SK-N-MC (cell line): ENCODE data around the gene POLA1.

ENCODE experiments used
- DNase-seq: peaks from one replicate; pipeline ENCODE4 v3.0.0-alpha.2; 2011; ENCODE audit warnings: low read depth, low spot score
- H3K27ac ChIP-seq: fragments of 200-600 bp; sonication (generic); 2 replicates; pipeline ENCODE4 v1.5.1; 2016; ENCODE audit warnings: mixed run types
- H3K36me3 ChIP-seq: fragments of 200-600 bp; sonication (generic); 2 replicates; pipeline ENCODE4 v1.6.1; 2017; ENCODE audit warnings: antibody characterized with exemption, low read length, mixed read lengths; ENCODE audit not compliant: insufficient read depth
- H3K4me3 ChIP-seq: fragments of 200-600 bp; sonication (generic); 2 replicates; pipeline ENCODE4 v1.5.1; 2016
- H3K9ac ChIP-seq: fragments of 200-600 bp; sonication (generic); 2 replicates; pipeline ENCODE4 v1.8.0; 2017; ENCODE audit warnings: mixed run types, mixed read lengths; ENCODE audit not compliant: insufficient read length
- H3K9me3 ChIP-seq: fragments of 200-600 bp; sonication (generic); 2 replicates; pipeline ENCODE4 v1.6.1; 2017; ENCODE audit warnings: low read depth, mild to moderate bottlenecking, antibody characterized with exemption, low read length, moderate library complexity, mixed read lengths
- EZH2 ChIP-seq: fragments of 200-600 bp; sonication (generic); IDR thresholded peaks from one replicate; pipeline ENCODE4 v1.6.1; 2017; ENCODE audit warnings: antibody characterized with exemption
- FOXP2 ChIP-seq: optimal IDR thresholded peaks from 2 replicates; pipeline ENCODE3; 2011; ENCODE audit warnings: mild to moderate bottlenecking, moderate library complexity; ENCODE audit not compliant: insufficient read depth; ENCODE audit errors: extremely low read length, control extremely low read depth
- POLR2AphosphoS5 ChIP-seq: IDR thresholded peaks from 2 replicates; pipeline ENCODE4 v1.6.1; 2012; ENCODE audit warnings: mild to moderate bottlenecking, low read depth, low read length, borderline replicate concordance

The POLA1 gene

DNA sequence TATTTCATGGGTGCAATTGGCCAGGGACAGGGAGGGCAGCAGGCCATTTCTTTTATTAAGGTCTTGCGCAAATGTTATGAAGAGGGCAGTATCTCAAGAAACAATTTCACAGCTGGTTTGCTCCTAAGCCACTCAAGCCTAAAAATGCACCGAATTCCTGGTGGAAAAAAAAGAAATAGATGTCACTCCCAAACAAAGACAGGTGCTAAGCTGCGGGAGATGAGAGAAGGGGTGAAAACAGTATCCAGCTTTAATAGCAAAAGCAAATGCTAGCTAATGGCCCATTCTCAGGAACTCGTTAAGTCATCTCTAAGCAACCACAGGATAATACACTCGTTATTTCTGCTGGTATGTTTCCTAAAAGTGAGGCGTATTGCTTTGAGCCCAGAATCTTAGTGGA is 205.7 kb downstream of the POLA1 start:
- no peak overlapping the region for H3K27ac ChIP-seq
- no peak overlapping the region for H3K4me3 ChIP-seq
- H3K9me3 ChIP-seq, result no peaks in the 10 kb centered on the region
- no peak for DNase-seq
- H3K9ac ChIP-seq, result no peak overlapping the region
- H3K36me3 ChIP-seq, result peaks cover 2% of the 10 kb centered on the region; the same call in 1 of the 2 replicates
- TF ChIP-seq POLR2AphosphoS5 (no peak), EZH2 (no peak), FOXP2 (no peak)

DNA sequence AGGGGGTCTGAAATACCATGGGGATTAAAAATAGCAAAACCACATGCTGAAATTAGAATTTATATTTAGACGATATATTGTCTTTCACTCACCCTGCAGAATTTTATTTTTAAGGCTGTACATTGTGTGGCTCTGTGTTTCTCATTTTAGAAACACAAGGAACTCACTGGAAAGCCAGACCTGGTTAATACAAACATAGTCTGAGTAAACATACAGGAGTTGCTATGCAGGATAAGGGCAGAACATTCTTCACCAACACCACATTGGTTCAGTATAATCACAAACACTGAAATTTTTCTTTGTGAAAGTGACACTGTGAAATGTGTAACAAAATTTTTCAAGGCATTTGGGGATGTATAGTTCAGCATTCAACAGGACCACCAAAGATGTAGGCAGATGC is 206.5 kb downstream of the POLA1 start:
- H3K36me3 ChIP-seq, result peaks cover 2% of the 10 kb centered on the region; the same call in 1 of the 2 replicates
- DNase-seq, result no peak
- no peaks in the 10 kb centered on the region for H3K9me3 ChIP-seq
- no peak overlapping the region for H3K9ac ChIP-seq
- TF ChIP-seq FOXP2 (no peak), POLR2AphosphoS5 (no peak), EZH2 (no peak)
- no peak overlapping the region for H3K4me3 ChIP-seq
- H3K27ac ChIP-seq, result no peak overlapping the region

- Histone ChIP-seq H3K4me3 (no peak overlapping the region), H3K9ac (no peak overlapping the region), H3K27ac (no peak overlapping the region), H3K9me3 (no peaks in the 10 kb centered on the region), H3K36me3 (peaks cover 2% of the 10 kb centered on the region; the same call in 1 of the 2 replicates)
- TF ChIP-seq FOXP2 (no peak), POLR2AphosphoS5 (no peak), EZH2 (no peak)
- no peak for DNase-seq
Measured at GRCh38 chrX:24902806-24903205, 209.1 kb downstream of the POLA1 start.

DNA sequence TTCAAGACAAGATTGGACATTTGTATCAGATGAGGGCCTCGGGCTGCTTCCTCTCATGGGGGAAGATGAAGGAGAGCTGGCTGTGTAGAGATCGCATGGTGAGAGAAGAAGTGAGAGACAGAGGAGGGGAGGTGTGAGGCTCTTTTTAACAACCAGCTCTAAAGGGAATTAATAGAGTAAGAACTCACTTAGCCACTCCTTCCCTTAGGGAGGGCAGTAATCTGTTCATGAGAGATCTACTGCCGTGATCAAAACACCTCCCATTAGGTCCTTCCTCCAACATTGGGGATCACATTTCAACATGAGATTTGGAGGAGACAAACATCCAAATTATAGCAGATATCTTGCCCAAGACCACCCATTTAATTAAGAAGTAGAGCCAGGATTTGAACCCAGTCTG is 225.0 kb downstream of the POLA1 start:
- no peak overlapping the region for H3K27ac ChIP-seq
- DNase-seq, result no peak
- TF ChIP-seq FOXP2, result no peak
- TF ChIP-seq POLR2AphosphoS5, result no peak
- no peak for TF ChIP-seq EZH2
- H3K9me3 ChIP-seq, result no peaks in the 10 kb centered on the region
- H3K4me3 ChIP-seq, result no peak overlapping the region
- H3K36me3 ChIP-seq, result 0 out of 2 replicates have a peak, but pooled peaks cover 3% of the 10 kb centered on the region
- no peak overlapping the region for H3K9ac ChIP-seq

- Histone ChIP-seq H3K9ac (no peak overlapping the region), H3K4me3 (no peak overlapping the region), H3K9me3 (no peaks in the 10 kb centered on the region), H3K36me3 (peaks cover 7% of the 10 kb centered on the region; the same call in 1 of the 2 replicates), H3K27ac (no peak overlapping the region)
- no peak for DNase-seq
- TF ChIP-seq FOXP2, result no peak
- TF ChIP-seq POLR2AphosphoS5, result no peak
- no peak for TF ChIP-seq EZH2
Measured at GRCh38 chrX:24920769-24921168, 227.1 kb downstream of the POLA1 start.

DNA sequence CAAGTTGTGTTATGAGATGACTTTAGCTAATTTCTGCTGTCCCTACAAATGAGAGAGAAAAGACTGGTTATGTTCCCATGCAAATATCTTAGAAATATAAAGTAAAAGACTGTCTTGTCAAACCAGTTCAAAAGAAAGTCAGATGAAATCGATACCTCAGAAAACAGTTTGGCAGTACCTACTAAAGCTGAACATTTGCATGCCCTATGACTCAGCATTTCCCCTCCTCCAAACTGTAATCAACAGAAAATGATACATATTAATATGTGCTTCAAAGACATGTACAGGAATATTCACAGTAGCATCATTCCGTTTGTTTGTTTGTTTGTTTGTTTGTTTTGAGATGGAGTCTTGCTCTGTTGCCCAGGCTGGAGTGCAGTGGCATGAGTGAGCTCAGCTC is 231.7 kb downstream of the POLA1 start:
- Histone ChIP-seq H3K9me3 (no peaks in the 10 kb centered on the region), H3K27ac (no peak overlapping the region), H3K36me3 (peaks cover 10% of the 10 kb centered on the region; the same call in 1 of the 2 replicates), H3K4me3 (no peak overlapping the region), H3K9ac (no peak overlapping the region)
- no peak for TF ChIP-seq EZH2
- no peak for TF ChIP-seq FOXP2
- no peak for TF ChIP-seq POLR2AphosphoS5
- no peak for DNase-seq

DNA sequence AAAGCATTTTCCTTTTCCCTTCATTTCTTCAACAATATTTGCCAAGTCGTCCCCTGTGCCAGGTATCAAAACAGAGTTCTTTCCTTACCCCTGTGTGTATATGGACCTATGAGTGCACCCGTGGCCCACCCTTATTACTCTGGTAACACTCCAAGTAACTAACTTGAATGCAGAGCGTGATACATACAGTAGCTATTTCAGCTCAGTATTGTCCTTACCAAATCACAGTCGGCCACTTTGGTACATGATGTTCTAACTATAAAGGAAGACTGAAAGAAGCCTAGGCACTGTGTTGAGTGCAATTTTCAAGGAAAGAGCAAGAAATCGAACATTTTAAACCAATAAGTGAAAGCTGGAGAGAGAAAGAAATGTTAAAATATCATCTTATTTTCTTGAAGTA is 233.7 kb downstream of the POLA1 start:
- Histone ChIP-seq H3K4me3 (no peak overlapping the region), H3K36me3 (peaks cover 9% of the 10 kb centered on the region; the same call in 1 of the 2 replicates), H3K9me3 (no peaks in the 10 kb centered on the region), H3K9ac (no peak overlapping the region), H3K27ac (no peak overlapping the region)
- no peak for DNase-seq
- TF ChIP-seq POLR2AphosphoS5, result no peak
- no peak for TF ChIP-seq EZH2
- no peak for TF ChIP-seq FOXP2

GRCh38 chrX:24928114-24928513 is 234.4 kb downstream of the POLA1 start:
- TF ChIP-seq POLR2AphosphoS5 (no peak), FOXP2 (no peak), EZH2 (no peak)
- Histone ChIP-seq H3K4me3 (no peak overlapping the region), H3K9me3 (no peaks in the 10 kb centered on the region), H3K9ac (no peak overlapping the region), H3K36me3 (peaks cover 9% of the 10 kb centered on the region; the same call in 1 of the 2 replicates), H3K27ac (no peak overlapping the region)
- DNase-seq, result no peak

- no peak overlapping the region for H3K27ac ChIP-seq
- H3K9ac ChIP-seq, result no peak overlapping the region
- H3K4me3 ChIP-seq, result no peak overlapping the region
- H3K36me3 ChIP-seq, result no peaks in the 10 kb centered on the region
- TF ChIP-seq EZH2 (no peak), POLR2AphosphoS5 (no peak), FOXP2 (no peak)
- H3K9me3 ChIP-seq, result no peaks in the 10 kb centered on the region
- DNase-seq, result no peak
Measured at GRCh38 chrX:24934279-24934678, 240.6 kb downstream of the POLA1 start.
